ENCODE measurements around the gene PDE6A. TPM values are rescaled to one million over a fixed set of nuclear protein-coding genes. Genes with fewer than 3 reads are reported as not detected.

Gene PDE6A
- total RNA-seq, 6 experiments from 2014 or later: not detected

GRCh38 chr5:149811453-149811852 is 133.1 kb downstream of the PDE6A start:
- Mint-ChIP-seq H3K27ac (no peak overlapping the region), H3K4me1 (ENCODE audit: low read depth) (no peaks in the 10 kb centered on the region), H3K9me3 (no peaks in the 10 kb centered on the region), H3K4me3 (no peak overlapping the region), H3K36me3 (ENCODE audit: low read depth) (no peaks in the 10 kb centered on the region), H3K27me3 (ENCODE audit: insufficient read depth) (peaks cover 14% of the 10 kb centered on the region)
- TF ChIP-seq CTCF (IDR thresholded peaks at IDR 0.05): no peak
- no peak for DNase-seq

GRCh38 chr5:149810856-149811255 is 133.7 kb downstream of the PDE6A start:
- no peak for DNase-seq
- TF ChIP-seq CTCF (IDR thresholded peaks at IDR 0.05): no peak
- H3K27me3 Mint-ChIP-seq (ENCODE audit: insufficient read depth): peaks cover 14% of the 10 kb centered on the region
- H3K4me1 Mint-ChIP-seq (ENCODE audit: low read depth): peaks cover 5% of the 10 kb centered on the region
- H3K27ac Mint-ChIP-seq: no peak overlapping the region
- H3K36me3 Mint-ChIP-seq (ENCODE audit: low read depth): no peaks in the 10 kb centered on the region
- H3K9me3 Mint-ChIP-seq: no peaks in the 10 kb centered on the region
- no peak overlapping the region for H3K4me3 Mint-ChIP-seq

DNA sequence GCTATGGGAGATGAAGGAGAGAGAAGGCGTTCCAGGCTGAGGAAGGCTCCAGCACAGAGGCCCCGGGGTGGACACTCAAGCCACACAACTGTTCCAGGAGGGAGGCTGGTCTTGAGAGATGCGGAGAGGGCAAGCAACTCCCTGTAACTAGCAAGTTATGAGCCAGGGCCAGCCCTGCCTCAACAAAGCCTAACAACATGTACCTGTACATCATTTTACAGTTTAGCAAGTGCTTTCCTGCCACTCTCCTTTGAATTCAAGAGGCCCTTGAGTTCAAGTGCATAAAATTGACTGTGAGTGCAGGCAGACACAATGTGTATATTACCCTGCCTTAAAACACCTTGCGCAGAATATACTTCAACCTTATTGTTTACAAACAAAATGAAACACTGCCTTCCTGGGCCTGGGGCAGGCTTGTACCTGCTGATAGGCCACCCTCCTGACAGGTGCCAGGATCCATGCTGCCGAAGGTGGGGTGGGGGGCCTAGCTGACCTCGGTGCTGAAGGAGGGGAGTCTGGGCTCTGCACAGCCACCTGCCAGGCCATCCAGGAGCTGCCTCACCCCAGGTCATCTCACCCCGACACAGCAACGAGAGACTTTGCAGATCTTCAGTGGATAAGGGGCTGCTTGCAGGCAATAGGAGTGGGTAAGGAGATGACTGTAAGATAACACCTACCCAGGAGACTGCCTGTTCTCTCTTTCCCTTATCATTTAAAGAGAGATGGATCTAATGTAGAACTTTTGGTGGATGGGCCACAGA is 134.5 kb downstream of the PDE6A start:
- peaks cover 9% of the 10 kb centered on the region for H3K4me1 Mint-ChIP-seq (ENCODE audit: low read depth)
- H3K9me3 Mint-ChIP-seq: no peaks in the 10 kb centered on the region
- no peaks in the 10 kb centered on the region for H3K36me3 Mint-ChIP-seq (ENCODE audit: low read depth)
- H3K4me3 Mint-ChIP-seq: no peak overlapping the region
- peaks cover 14% of the 10 kb centered on the region for H3K27me3 Mint-ChIP-seq (ENCODE audit: insufficient read depth)
- no peak for TF ChIP-seq CTCF (IDR thresholded peaks at IDR 0.05)
- H3K27ac Mint-ChIP-seq: no peak overlapping the region
- DNase-seq: no peak

- no peak overlapping the region for H3K27ac Mint-ChIP-seq
- TF ChIP-seq CTCF (IDR thresholded peaks at IDR 0.05): no peak
- DNase-seq: no peak
Measured at GRCh38 chr5:149808264-149808982, 136.2 kb downstream of the PDE6A start.

More at GRCh38 chr5:149808264-149808982, 136.2 kb downstream of the PDE6A start:
- Mint-ChIP-seq H3K27me3 (ENCODE audit: insufficient read depth) (peaks cover 9% of the 10 kb centered on the region), H3K4me3 (no peak overlapping the region), H3K4me1 (ENCODE audit: low read depth) (peaks cover 9% of the 10 kb centered on the region), H3K36me3 (ENCODE audit: low read depth) (no peaks in the 10 kb centered on the region), H3K9me3 (no peaks in the 10 kb centered on the region)

Other genes starting within 250 kb of the PDE6A start
- under 1 TPM; 0.05 to 0.28 (median 0.09) TPM for gene PPARGC1B, start 214.5 kb downstream of the PDE6A start, total RNA-seq (2021; fragmentation: NEBNext Ultra II Directional; extraction: Animal tissue kit (Norgen Biotek cat#: 25700))
- 10 to 100 TPM in 5 of 6 experiments, 1 to 10 TPM in 1; 9.5 to 12.9 (median 11.4) TPM for gene SLC26A2, start 16.0 kb upstream of the PDE6A start, total RNA-seq (2021; fragmentation: NEBNext Ultra II Directional; extraction: Animal tissue kit (Norgen Biotek cat#: 25700))
- 1 to 10 TPM; 6.6 to 7.5 (median 7.2) TPM for gene TIGD6, start 55.9 kb upstream of the PDE6A start, total RNA-seq (2021; fragmentation: NEBNext Ultra II Directional; extraction: Animal tissue kit (Norgen Biotek cat#: 25700))
- gene HMGXB3, start 55.9 kb upstream of the PDE6A start, total RNA-seq (2021; fragmentation: NEBNext Ultra II Directional; extraction: Animal tissue kit (Norgen Biotek cat#: 25700)): 10 to 100 TPM; 38.2 to 42.5 (median 40.5) TPM
- 1 to 10 TPM in 2 of 6 experiments, under 1 TPM in 4; 0.26 to 1.5 (median 0.78) TPM for gene CSF1R, start 141.8 kb upstream of the PDE6A start, total RNA-seq (2021; fragmentation: NEBNext Ultra II Directional; extraction: Animal tissue kit (Norgen Biotek cat#: 25700))
- 100 to 1,000 TPM; 137 to 208 (median 180) TPM for gene PDGFRB, start 211.1 kb upstream of the PDE6A start, total RNA-seq (2021; fragmentation: NEBNext Ultra II Directional; extraction: Animal tissue kit (Norgen Biotek cat#: 25700))
- under 1 TPM in 1 of 6 experiments, not detected in 5; 0.11 TPM for gene CDX1, start 222.0 kb upstream of the PDE6A start, total RNA-seq (2021; fragmentation: NEBNext Ultra II Directional; extraction: Animal tissue kit (Norgen Biotek cat#: 25700))
- gene SLC6A7, start 245.3 kb upstream of the PDE6A start, total RNA-seq (2021; fragmentation: NEBNext Ultra II Directional; extraction: Animal tissue kit (Norgen Biotek cat#: 25700)): not detected

All from HFFc6 (cell line).